GM12872 (cell line): ENCODE measurements around the gene C16orf96.

Experiments
- TF ChIP-seq, protein P1 (sequence below): IDR thresholded peaks from 3 replicates; pipeline ENCODE4 v1.5.1; 2011; ENCODE audit warnings: low read depth, mild to moderate bottlenecking, low read length, moderate library complexity; ENCODE audit not compliant: insufficient read depth

The C16orf96 gene

DNA sequence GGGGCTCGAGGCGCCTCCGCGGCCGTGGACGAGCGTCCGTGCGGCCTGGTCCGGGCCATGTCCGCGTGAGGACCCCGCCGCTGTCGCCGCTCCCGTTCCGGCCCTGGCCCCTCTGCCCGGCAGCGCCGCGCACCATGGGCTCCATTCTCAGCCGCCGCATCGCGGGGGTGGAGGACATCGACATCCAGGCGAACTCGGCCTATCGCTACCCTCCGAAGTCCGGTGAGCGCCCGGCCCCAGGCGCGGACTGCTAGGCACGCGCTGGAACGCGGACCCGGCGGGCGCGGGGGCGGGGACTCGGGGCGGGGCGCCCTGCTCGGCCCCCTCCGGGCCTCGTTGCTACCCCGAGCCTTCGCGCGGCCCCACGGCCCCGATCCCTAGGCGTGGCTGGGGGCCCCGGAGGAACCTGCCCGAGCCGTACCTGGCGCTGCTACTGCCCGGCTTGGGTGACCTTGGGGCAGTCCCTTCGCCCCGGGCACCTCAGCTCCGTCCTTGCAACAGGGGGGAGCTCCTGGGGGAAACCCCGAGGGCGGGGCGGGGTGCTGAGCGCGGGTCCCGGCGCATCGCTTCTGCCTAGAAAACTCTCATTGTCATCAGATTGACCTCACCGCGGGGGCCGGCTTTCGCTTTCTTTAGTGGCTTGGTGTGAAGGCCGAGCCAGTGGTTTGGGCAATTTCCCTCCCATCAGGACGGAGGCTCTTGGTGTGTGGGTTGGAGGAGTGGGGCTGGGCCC is 68.9 kb downstream of the C16orf96 start:
- TF ChIP-seq, protein P1, sequence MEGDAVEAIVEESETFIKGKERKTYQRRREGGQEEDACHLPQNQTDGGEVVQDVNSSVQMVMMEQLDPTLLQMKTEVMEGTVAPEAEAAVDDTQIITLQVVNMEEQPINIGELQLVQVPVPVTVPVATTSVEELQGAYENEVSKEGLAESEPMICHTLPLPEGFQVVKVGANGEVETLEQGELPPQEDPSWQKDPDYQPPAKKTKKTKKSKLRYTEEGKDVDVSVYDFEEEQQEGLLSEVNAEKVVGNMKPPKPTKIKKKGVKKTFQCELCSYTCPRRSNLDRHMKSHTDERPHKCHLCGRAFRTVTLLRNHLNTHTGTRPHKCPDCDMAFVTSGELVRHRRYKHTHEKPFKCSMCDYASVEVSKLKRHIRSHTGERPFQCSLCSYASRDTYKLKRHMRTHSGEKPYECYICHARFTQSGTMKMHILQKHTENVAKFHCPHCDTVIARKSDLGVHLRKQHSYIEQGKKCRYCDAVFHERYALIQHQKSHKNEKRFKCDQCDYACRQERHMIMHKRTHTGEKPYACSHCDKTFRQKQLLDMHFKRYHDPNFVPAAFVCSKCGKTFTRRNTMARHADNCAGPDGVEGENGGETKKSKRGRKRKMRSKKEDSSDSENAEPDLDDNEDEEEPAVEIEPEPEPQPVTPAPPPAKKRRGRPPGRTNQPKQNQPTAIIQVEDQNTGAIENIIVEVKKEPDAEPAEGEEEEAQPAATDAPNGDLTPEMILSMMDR: no peak

DNA sequence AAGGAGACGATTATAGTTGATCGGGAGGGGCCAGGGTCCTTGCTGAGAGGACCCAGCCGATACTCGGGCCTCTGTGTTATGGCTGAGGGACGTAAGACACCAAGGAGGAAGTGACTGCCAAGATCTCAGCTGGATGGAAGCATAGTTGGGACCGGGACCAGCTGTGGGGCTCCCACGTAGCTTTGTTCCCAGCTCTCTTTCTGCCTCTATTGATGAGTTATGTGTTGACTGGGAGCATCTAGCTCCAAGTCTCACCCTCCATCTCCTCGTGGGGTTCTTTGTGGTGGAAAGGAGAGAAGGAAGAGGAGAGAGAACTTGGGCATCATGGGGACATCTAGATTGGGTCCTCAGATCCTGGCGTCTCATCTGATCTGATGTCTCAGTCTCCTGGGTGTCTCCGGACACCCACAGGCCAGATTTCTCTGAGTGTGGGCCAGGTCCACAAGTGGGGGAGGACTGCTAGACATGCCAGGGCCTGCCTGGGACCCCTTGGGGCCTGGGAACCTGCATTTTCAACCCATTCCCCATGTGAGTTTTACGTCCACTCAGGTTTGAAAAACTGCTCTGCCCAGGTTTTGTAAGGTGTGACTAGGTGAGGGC is 69.5 kb downstream of the C16orf96 start:
- TF ChIP-seq, protein P1: no peak

DNA sequence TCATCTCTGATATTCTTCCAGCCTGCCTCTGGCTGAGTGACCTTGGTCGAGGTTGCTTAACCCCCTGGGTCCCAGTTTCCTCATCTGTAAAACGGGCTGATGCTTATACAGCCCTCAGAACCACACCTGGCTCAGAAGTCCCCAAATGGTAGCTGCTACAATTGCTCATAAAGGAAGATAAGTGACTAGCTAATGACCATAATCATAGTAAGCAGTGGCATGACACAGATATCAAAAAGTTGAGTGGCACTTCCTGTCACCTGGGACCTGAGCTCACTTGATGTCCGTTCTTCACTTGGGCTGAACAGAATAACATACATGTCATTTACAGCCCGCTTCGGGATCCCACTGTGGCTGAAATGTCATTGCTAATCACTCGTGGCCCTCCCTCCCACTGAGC is 70.3 kb downstream of the C16orf96 start:
- TF ChIP-seq, protein P1: no peak

DNA sequence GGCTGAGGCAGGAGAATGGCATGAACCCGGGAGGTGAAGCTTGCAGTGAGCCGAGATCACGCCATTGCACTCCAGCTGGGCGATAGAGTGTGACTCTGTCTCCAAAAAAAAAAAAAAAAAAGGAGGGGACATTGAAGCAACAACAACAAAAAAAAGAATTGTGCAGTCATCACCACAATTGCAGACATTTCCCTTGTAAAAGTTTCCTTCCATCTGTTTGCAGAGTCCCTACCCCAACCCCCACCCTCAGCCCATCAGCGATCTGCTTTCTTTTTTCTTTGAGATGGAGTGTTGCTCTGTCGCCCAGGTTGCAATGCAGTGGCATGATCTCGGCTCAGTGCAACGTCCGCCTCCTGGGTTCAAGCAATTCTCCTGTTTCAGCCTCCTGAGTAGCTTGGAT is 72.1 kb downstream of the C16orf96 start:
- TF ChIP-seq, protein P1: no peak

DNA sequence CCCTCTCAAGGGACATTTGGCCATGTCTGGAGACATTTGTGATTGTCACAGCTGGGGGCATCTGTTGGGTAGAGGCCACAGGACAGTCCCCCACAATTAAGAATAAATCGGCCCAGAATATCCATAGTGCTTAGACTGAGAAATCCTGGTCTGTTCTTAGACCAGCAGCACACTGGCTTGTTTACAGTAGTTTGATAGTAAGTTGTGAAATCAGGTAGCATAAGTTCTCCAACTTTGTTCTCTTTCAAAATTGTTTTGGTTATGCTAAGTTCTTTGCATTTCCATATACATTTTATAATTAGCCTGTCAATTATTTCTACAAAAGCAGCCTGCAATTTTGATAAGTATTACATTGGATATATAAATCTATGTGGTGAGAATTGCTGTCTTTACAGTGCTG is 75.3 kb downstream of the C16orf96 start:
- TF ChIP-seq, protein P1: no peak

DNA sequence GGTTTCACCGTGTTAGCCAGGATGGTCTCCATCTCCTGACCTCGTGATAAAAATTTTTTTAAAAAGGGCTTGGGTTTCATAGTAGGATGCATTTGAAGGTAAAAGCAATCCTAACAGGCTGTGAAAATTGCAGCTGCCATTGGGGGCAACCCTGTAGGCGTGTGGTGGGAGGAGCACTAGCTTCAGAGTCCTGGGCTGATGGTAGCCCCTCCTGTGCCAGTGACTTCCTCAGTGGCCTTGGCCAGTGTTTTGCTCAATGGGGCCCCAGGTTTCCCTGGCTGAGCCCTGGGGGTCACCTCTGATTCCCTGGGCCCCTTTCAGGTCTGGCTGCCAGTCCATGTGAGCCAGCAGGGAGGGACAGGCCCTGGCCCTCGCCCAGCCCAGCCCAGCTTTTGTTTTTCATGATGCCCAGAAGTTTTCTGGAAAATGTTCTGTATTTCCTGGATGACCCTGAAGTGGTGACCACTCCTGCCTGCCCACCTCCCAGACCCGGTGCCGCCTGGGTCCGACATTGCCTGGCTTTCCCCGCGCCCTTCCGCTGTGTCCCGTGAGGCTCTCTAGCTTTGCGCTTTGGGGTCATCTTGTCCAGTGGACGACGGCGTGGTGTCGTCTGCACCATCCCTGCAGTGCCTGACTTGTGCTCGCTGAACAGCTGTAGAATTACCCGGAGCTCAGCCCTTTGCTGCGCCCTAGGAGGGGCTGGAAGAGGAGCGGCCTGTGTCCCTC is 77.9 kb downstream of the C16orf96 start:
- TF ChIP-seq, protein P1: no peak

DNA sequence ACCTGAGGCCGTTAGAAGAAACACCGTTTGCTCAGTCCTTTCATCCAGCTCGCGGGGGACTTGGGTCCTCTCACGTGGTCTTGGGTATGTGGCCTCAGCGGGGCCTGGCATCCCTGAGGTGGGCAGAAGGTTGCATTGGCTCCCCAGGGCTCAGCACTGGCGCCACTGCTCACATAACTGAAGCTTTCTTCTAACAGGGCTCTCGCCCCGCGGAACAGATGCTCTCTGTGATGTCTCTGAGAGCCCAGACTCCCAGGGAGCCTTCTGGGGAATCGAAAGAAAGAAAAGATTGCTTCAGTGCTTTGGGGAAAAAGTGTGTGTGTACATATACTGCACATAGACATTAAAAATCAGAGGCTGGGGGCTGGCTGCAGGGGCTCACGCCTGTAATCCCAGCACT is 78.6 kb downstream of the C16orf96 start:
- TF ChIP-seq, protein P1: no peak
